SK-N-SH treated with all-trans-retinoic acid at 6 μM for 48 hours (cell line): ENCODE measurements around the gene LIN7B.

Experiments used
- ATAC-seq: fragments of 200-7000 bp; cut with Tn5 transposase; 3 replicates; pipeline ENCODE4 v1.9.1; 2020; ENCODE audit warnings: mild to moderate bottlenecking, moderate library complexity
- BACH2 ChIP-seq: fragments of 250-450 bp; sonication (Bioruptor Pico); IDR thresholded peaks from 2 replicates; pipeline ENCODE4 v1.9.0; 2021; ENCODE audit warnings: mild to moderate bottlenecking, borderline replicate concordance
- CREB5 ChIP-seq: fragments of 250-450 bp; sonication (Bioruptor Pico); IDR thresholded peaks from 2 replicates; pipeline ENCODE4 v1.5.1; 2020; ENCODE audit warnings: low read depth, mild to moderate bottlenecking, moderate library complexity
- CSDC2 ChIP-seq: fragments of 250-450 bp; sonication (Bioruptor Pico); IDR thresholded peaks from 2 replicates; pipeline ENCODE4 v1.5.0; 2020; ENCODE audit warnings: mild to moderate bottlenecking, moderate library complexity
- CSRNP3 ChIP-seq: fragments of 250-450 bp; sonication (Bioruptor Pico); IDR thresholded peaks from 2 replicates; pipeline ENCODE4 v1.5.1; 2021; ENCODE audit warnings: mild to moderate bottlenecking, moderate library complexity
- ESRRG ChIP-seq: fragments of 250-450 bp; sonication (Bioruptor Pico); IDR thresholded peaks from 2 replicates; pipeline ENCODE4 v1.6.1; 2021; ENCODE audit warnings: mild to moderate bottlenecking
- GLIS3 ChIP-seq: fragments of 250-450 bp; sonication (Bioruptor Pico); IDR thresholded peaks from 2 replicates; pipeline ENCODE4 v1.5.0; 2020; ENCODE audit warnings: mild to moderate bottlenecking, moderate library complexity
- ISL1 ChIP-seq: fragments of 250-450 bp; sonication (Bioruptor Pico); IDR thresholded peaks from 2 replicates; pipeline ENCODE4 v2.1.2; 2022; ENCODE audit warnings: mild to moderate bottlenecking, moderate library complexity
- PPARA ChIP-seq: fragments of 250-450 bp; sonication (Bioruptor Pico); IDR thresholded peaks from 2 replicates; pipeline ENCODE4 v1.5.0; 2020; ENCODE audit warnings: mild to moderate bottlenecking, borderline replicate concordance
- RARB ChIP-seq: fragments of 250-450 bp; sonication (Bioruptor Pico); IDR thresholded peaks from 2 replicates; pipeline ENCODE4 v1.8.0; 2021; ENCODE audit warnings: mild to moderate bottlenecking, moderate library complexity
- TOX ChIP-seq: fragments of 250-450 bp; sonication (Bioruptor Pico); IDR thresholded peaks from 2 replicates; pipeline ENCODE4 v1.8.0; 2021; ENCODE audit warnings: mild to moderate bottlenecking, moderate library complexity, borderline replicate concordance
- ZC3H10 ChIP-seq: fragments of 250-450 bp; sonication (Bioruptor Pico); IDR thresholded peaks from 2 replicates; pipeline ENCODE4 v1.5.1; 2021; ENCODE audit warnings: mild to moderate bottlenecking, moderate library complexity
- ZFP3 ChIP-seq: fragments of 250-450 bp; sonication (Bioruptor Pico); IDR thresholded peaks from 2 replicates; pipeline ENCODE4 v1.5.0; 2020; ENCODE audit warnings: mild to moderate bottlenecking, moderate library complexity
- ZNF565 ChIP-seq: fragments of 450-650 bp; formaldehyde crosslinking; conservative IDR thresholded peaks from 2 replicates; pipeline ENCODE4 v1.5.0; 2020; ENCODE audit warnings: low read depth, mild to moderate bottlenecking, moderate library complexity
- ZNF70 ChIP-seq: fragments of 450-650 bp; formaldehyde crosslinking; IDR thresholded peaks from 2 replicates; pipeline ENCODE4 v1.5.0; 2020; ENCODE audit warnings: mild to moderate bottlenecking, moderate library complexity
- ZNF8 ChIP-seq: fragments of 450-650 bp; formaldehyde crosslinking; IDR thresholded peaks from 2 replicates; pipeline ENCODE4 v1.5.0; 2020; ENCODE audit warnings: mild to moderate bottlenecking, moderate library complexity
- TF ChIP-seq, protein P1 (sequence below): fragments of 250-450 bp; sonication (Bioruptor Pico); IDR thresholded peaks from 2 replicates; pipeline ENCODE4 v1.8.0; 2021; ENCODE audit warnings: low read depth, mild to moderate bottlenecking, moderate library complexity, borderline replicate concordance

The LIN7B gene

DNA sequence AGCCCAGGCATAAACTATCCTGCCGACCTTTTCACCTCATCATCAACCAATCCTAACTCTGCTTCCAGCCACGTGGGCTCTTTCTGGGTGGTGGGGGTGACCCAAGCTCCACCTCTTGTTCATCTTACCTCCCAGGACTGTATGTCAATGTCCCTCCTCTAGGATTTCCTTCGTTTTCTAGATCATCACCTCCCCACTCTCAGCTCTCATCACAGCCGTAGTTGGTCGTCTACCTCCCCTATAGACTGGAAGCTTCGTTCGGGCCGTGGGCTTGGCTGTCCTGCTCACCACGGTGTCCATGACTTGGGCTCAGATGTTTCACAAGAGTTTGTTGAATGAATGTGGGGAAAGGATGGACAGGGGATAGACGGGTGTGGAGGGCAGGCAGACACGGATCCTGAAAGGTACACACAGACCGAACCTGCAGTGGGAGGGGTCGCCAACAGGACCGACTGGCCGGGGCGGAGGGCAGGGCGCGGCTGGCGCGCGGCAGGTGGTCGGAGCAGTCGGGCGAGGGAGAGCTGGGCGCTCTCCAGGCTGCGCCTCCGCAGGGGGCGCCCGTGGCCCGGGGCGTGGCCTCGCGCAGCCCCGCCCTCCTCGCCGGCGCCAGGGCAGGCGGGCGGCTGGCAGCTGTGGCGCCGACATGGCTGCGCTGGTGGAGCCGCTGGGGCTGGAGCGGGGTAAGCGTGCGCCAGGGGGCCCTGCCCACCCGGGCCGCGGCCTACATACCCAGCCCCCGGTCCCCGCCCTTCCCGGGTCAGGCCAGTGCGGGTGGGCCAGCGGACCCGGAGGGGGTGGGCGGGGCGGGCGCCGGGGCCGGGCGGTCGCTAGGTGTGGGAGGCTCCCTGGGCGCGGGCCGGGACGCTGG is at the start of gene LIN7B:
Gene LIN7B (plus strand): TSS at position 609 of the 868 bp plus-strand sequence. CDS start 35 bp downstream, at position 644.
- peak; percentile 60 for ATAC-seq
- TF ChIP-seq ISL1 (CRISPR knock-in tag) = no peak
- no peak for TF ChIP-seq CSDC2
- TF ChIP-seq PPARA (CRISPR knock-in tag) = no peak
- TF ChIP-seq RARB (CRISPR knock-in tag) = no peak
- no peak for TF ChIP-seq GLIS3 (CRISPR knock-in tag)

GRCh38 chr19:49064768-49065611 is 49.2 kb upstream of the LIN7B start, which contains the start of gene NTF4:
Gene NTF4 (minus strand): TSS chr19:49064818. CDS start chr19:49061997, 2,821 bp downstream.
- ATAC-seq = peak; percentile 70
- TF ChIP-seq CSDC2 = no peak
- TF ChIP-seq TOX (CRISPR knock-in tag) = no peak
- TF ChIP-seq, protein P1, sequence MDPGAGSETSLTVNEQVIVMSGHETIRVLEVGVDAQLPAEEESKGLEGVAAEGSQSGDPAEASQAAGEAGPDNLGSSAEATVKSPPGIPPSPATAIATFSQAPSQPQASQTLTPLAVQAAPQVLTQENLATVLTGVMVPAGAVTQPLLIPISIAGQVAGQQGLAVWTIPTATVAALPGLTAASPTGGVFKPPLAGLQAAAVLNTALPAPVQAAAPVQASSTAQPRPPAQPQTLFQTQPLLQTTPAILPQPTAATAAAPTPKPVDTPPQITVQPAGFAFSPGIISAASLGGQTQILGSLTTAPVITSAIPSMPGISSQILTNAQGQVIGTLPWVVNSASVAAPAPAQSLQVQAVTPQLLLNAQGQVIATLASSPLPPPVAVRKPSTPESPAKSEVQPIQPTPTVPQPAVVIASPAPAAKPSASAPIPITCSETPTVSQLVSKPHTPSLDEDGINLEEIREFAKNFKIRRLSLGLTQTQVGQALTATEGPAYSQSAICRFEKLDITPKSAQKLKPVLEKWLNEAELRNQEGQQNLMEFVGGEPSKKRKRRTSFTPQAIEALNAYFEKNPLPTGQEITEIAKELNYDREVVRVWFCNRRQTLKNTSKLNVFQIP = no peak
- TF ChIP-seq CSRNP3 = no peak
- TF ChIP-seq, all 23 proteins: peak for 0

- ATAC-seq = peak; percentile 22
- no peak for TF ChIP-seq CREB5
- no peak for TF ChIP-seq RARB (CRISPR knock-in tag)
- TF ChIP-seq BACH2 (CRISPR knock-in tag) = no peak
- no peak for TF ChIP-seq ZNF8
- no peak for TF ChIP-seq ZNF565 (CRISPR knock-in tag)
- TF ChIP-seq ZFP3 (CRISPR knock-in tag) = no peak
- no peak for TF ChIP-seq PPARA (CRISPR knock-in tag)
- TF ChIP-seq ZC3H10 = no peak
- no peak for TF ChIP-seq TOX (CRISPR knock-in tag)
Observed at GRCh38 chr19:49065905-49066512, 48.2 kb upstream of the LIN7B start.

GRCh38 chr19:49067554-49067953 is 46.6 kb upstream of the LIN7B start:
- ATAC-seq = no peak
- no peak for TF ChIP-seq CREB5
- no peak for TF ChIP-seq TOX (CRISPR knock-in tag)
- no peak for TF ChIP-seq ZC3H10
- TF ChIP-seq ESRRG = no peak
- no peak for TF ChIP-seq ISL1 (CRISPR knock-in tag)
- no peak for TF ChIP-seq ZNF70 (CRISPR knock-in tag)

GRCh38 chr19:49069026-49069425 is 45.1 kb upstream of the LIN7B start:
- no peak for TF ChIP-seq CREB5
- no peak for ATAC-seq
